ENCODE data around the gene ZNF511.

GRCh38 chr10:133292919-133293809 is 15.6 kb upstream of the ZNF511 start:
- TF ChIP-seq CTCF (IDR thresholded peaks at IDR 0.05) = no peak
- no peak for TF ChIP-seq POLR2A (IDR thresholded peaks at IDR 0.05)
